OCI-LY1 (cell line): ENCODE results near the gene SLCO2A1.

ENCODE experiments used
- H2AFZ ChIP-seq: fragments of 200-600 bp; sonication (generic), shearing (Covaris generic); 2 replicates; pipeline ENCODE4 v1.6.0; 2014; ENCODE audit warnings: antibody characterized with exemption, mild to moderate bottlenecking, low read length
- H3F3A ChIP-seq: fragments of 200-600 bp; sonication (generic), shearing (Covaris generic); 2 replicates; pipeline ENCODE4 v1.6.0; 2014; ENCODE audit warnings: mild to moderate bottlenecking, antibody characterized with exemption, low read length, moderate library complexity; ENCODE audit not compliant: insufficient read depth
- H3K27ac ChIP-seq: fragments of 200-600 bp; sonication (generic); 2 replicates; pipeline ENCODE4 v1.5.1; 2014; ENCODE audit warnings: low read length, mixed run types, mild to moderate bottlenecking, low read depth; ENCODE audit not compliant: poor library complexity, severe bottlenecking
- H3K27me3 ChIP-seq: fragments of 200-600 bp; sonication (generic); 2 replicates; pipeline ENCODE4 v1.6.0; 2014; ENCODE audit warnings: antibody characterized with exemption, mild to moderate bottlenecking, low read length, moderate library complexity; ENCODE audit not compliant: insufficient read depth
- H3K36me3 ChIP-seq: fragments of 200-600 bp; sonication (generic); 2 replicates; pipeline ENCODE4 v1.6.1; 2014; ENCODE audit warnings: mild to moderate bottlenecking, antibody characterized with exemption, low read length, moderate library complexity, mixed read lengths; ENCODE audit not compliant: insufficient read depth
- H3K4me1 ChIP-seq: fragments of 200-600 bp; sonication (generic); 2 replicates; pipeline ENCODE4 v1.5.1; 2014; ENCODE audit warnings: mild to moderate bottlenecking, low read length, moderate library complexity; ENCODE audit not compliant: insufficient read depth, severe bottlenecking
- H3K4me2 ChIP-seq: fragments of 200-600 bp; sonication (generic), shearing (Covaris generic); 2 replicates; pipeline ENCODE4 v1.6.1; 2014; ENCODE audit warnings: low read length
- H3K4me3 ChIP-seq: fragments of 200-600 bp; sonication (generic); 2 replicates; pipeline ENCODE4 v1.5.1; 2014; ENCODE audit warnings: low read length, low read depth, mild to moderate bottlenecking, mixed read lengths; ENCODE audit not compliant: poor library complexity, severe bottlenecking
- H3K79me2 ChIP-seq: fragments of 200-600 bp; shearing (Covaris generic); 2 replicates; pipeline ENCODE4 v1.6.1; 2016; ENCODE audit warnings: mixed run types, low read length, mixed read lengths; ENCODE audit not compliant: insufficient read depth
- H3K9ac ChIP-seq: fragments of 200-600 bp; sonication (generic), shearing (Covaris generic); 2 replicates; pipeline ENCODE4 v1.6.1; 2014; ENCODE audit warnings: mild to moderate bottlenecking, low read length, mixed read lengths
- H3K9me2 ChIP-seq: fragments of 200-600 bp; sonication (generic), shearing (Covaris generic); 2 replicates; pipeline ENCODE4 v1.6.1; 2014; ENCODE audit warnings: low read depth, mild to moderate bottlenecking, low read length, mixed read lengths
- H3K9me3 ChIP-seq: fragments of 200-600 bp; shearing (Covaris generic); 2 replicates; pipeline ENCODE4 v1.6.1; 2014; ENCODE audit warnings: low read length, mixed read lengths
- H4K20me1 ChIP-seq: fragments of 200-600 bp; sonication (generic), shearing (Covaris generic); 2 replicates; pipeline ENCODE4 v1.6.0; 2016; ENCODE audit warnings: mild to moderate bottlenecking, low read length; ENCODE audit not compliant: insufficient read depth
- EZH2 ChIP-seq: fragments of 200-600 bp; sonication (generic), shearing (Covaris generic); IDR thresholded peaks from 2 replicates; pipeline ENCODE4 v1.8.0; 2017; ENCODE audit warnings: borderline replicate concordance, mixed run types, mild to moderate bottlenecking, antibody characterized with exemption, low read length, moderate library complexity, mixed read lengths
- TF ChIP-seq, protein P1 (sequence below): fragments of 200-600 bp; sonication (generic), shearing (Covaris generic); IDR thresholded peaks from 2 replicates; pipeline ENCODE4 v1.5.1; 2017; ENCODE audit warnings: mild to moderate bottlenecking, antibody characterized with exemption, low read length, moderate library complexity, mixed read lengths

SLCO2A1 gene

DNA sequence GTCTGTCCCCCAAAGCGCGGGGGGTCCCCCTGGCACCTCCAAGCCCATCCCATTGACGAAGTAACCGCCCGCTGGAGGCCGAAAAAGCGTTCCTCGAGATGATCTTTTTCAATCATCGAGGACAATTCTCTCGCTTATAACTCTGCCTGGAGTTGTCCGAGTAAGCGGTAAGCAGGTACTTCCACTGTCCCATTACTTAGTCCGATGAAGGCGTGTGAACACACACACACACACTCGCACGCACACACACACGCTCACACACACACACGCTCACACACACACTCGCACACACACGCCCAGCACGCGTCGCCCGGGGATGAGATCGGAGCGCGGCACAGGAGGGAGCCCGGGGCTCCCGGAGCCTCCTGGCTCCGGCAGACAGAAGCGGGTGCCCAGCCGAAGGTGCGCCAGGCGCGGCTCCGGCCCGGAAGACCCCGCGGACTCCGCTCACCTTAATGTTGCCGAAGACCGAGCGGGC lies 430 bp downstream of the SLCO2A1 start:
- TF ChIP-seq, protein P1, sequence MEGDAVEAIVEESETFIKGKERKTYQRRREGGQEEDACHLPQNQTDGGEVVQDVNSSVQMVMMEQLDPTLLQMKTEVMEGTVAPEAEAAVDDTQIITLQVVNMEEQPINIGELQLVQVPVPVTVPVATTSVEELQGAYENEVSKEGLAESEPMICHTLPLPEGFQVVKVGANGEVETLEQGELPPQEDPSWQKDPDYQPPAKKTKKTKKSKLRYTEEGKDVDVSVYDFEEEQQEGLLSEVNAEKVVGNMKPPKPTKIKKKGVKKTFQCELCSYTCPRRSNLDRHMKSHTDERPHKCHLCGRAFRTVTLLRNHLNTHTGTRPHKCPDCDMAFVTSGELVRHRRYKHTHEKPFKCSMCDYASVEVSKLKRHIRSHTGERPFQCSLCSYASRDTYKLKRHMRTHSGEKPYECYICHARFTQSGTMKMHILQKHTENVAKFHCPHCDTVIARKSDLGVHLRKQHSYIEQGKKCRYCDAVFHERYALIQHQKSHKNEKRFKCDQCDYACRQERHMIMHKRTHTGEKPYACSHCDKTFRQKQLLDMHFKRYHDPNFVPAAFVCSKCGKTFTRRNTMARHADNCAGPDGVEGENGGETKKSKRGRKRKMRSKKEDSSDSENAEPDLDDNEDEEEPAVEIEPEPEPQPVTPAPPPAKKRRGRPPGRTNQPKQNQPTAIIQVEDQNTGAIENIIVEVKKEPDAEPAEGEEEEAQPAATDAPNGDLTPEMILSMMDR: no peak
- TF ChIP-seq EZH2: no peak
- H3K9me2 ChIP-seq: no peaks in the 10 kb centered on the region
- H2AFZ ChIP-seq: no peak overlapping the region
- no peaks in the 10 kb centered on the region for H3K9me3 ChIP-seq
- H4K20me1 ChIP-seq: no peaks in the 10 kb centered on the region
- no peaks in the 10 kb centered on the region for H3K79me2 ChIP-seq
- no peaks in the 10 kb centered on the region for H3K4me1 ChIP-seq
- H3K9ac ChIP-seq: no peak overlapping the region
- no peaks in the 10 kb centered on the region; the same call in 1 of the 2 replicates for H3K27me3 ChIP-seq
- H3K4me3 ChIP-seq: no peak overlapping the region
- no peaks in the 10 kb centered on the region for H3F3A ChIP-seq
- H3K36me3 ChIP-seq: no peaks in the 10 kb centered on the region
- H3K4me2 ChIP-seq: no peak overlapping the region
- H3K27ac ChIP-seq: no peak overlapping the region

DNA sequence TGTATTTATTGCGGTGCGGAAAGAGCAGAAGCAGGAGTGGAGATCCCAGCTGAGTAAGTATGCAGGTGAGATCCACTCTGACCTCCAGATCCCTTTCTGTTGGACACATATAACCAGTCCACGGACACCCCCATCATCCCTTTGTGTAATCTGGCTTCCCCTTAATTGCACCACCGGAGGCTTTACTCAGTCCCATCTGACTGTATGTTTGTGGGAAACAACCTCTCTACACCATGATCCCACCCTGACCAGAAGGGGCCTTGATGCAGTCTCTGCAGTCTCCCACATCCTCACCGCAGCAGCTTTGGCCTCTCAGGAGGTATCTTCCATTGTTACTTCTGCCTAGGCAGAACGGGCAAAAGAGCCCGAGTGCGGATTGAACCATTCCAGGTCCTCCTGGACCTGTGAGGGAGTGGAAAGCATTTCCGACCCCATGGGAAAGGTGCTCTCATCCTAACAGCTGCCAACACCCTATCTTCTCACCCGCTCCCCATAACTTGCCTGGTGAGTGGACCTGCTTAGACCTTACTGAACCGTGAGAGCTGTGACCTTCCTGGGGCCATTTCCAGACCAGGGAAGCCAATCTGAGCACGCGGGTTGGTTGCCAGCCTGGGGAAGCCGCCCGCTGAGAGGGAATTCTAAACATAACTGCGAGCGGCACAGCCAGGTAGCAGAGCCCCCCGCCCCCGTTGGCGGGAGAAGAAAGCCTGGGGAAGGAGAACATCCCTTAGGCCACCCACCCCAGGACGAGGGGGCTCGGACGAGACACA lies 1.1 kb downstream of the SLCO2A1 start:
- Histone ChIP-seq H3K9ac (no peak overlapping the region), H3K9me2 (no peaks in the 10 kb centered on the region), H3K9me3 (no peaks in the 10 kb centered on the region), H3K4me2 (no peak overlapping the region), H3K27ac (no peak overlapping the region), H3K4me1 (no peaks in the 10 kb centered on the region), H3K4me3 (no peak overlapping the region), H3K36me3 (no peaks in the 10 kb centered on the region), H3F3A (no peaks in the 10 kb centered on the region), H2AFZ (no peak overlapping the region), H4K20me1 (no peaks in the 10 kb centered on the region), H3K79me2 (no peaks in the 10 kb centered on the region), H3K27me3 (no peaks in the 10 kb centered on the region; the same call in 1 of the 2 replicates)
- TF ChIP-seq, protein P1: no peak
- TF ChIP-seq EZH2: no peak

DNA sequence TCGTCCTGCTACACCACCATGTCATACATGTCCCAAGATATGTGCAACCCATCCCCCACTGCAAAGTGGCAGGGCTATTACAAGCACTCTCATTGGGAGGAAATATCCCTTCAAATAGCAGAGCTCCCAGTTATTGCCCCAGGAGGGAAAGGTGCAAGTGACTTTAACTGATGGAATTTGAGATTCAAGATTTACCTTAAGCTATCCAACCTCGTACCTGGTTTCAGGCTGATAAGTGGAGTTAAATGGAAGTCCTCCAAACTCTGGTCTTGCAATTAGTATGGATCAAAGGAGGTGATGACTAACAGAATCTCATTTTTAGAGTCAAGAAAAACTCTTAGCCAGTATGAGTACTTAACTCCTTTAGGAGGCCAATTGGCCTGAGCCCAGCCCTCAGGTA lies 2.1 kb downstream of the SLCO2A1 start:
- TF ChIP-seq EZH2: no peak
- TF ChIP-seq, protein P1: no peak
- H2AFZ ChIP-seq: no peak overlapping the region
- no peaks in the 10 kb centered on the region for H3K36me3 ChIP-seq
- H3K9me3 ChIP-seq: no peaks in the 10 kb centered on the region
- no peak overlapping the region for H3K9ac ChIP-seq
- H3K4me1 ChIP-seq: no peaks in the 10 kb centered on the region
- no peaks in the 10 kb centered on the region for H3F3A ChIP-seq
- no peaks in the 10 kb centered on the region; the same call in 1 of the 2 replicates for H3K27me3 ChIP-seq
- H4K20me1 ChIP-seq: no peaks in the 10 kb centered on the region
- H3K79me2 ChIP-seq: no peaks in the 10 kb centered on the region
- no peaks in the 10 kb centered on the region for H3K9me2 ChIP-seq
- H3K4me2 ChIP-seq: no peak overlapping the region
- no peak overlapping the region for H3K27ac ChIP-seq
- H3K4me3 ChIP-seq: no peak overlapping the region
